ENCODE data around the gene FAM241B.

DNA sequence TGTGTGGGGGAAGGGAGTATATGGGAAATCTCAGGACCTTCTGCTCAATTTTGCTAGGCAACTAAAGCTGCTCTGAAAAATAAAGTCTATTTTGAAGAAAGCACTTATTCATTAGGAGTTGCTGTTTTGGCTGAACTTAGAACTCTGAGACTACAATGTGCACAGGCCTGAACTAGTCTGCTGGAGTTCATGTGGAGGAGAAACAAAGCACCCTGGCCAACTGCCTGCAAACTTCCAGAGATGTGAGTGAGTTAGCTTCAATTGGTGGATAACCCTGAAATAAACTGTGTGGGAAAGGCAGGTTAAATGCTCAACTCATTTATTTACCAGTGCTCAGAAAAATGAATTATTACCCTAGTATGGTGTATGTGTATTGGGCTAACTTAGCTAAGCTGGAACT is 17.3 kb upstream of the FAM241B start:
- TF ChIP-seq, protein P1, sequence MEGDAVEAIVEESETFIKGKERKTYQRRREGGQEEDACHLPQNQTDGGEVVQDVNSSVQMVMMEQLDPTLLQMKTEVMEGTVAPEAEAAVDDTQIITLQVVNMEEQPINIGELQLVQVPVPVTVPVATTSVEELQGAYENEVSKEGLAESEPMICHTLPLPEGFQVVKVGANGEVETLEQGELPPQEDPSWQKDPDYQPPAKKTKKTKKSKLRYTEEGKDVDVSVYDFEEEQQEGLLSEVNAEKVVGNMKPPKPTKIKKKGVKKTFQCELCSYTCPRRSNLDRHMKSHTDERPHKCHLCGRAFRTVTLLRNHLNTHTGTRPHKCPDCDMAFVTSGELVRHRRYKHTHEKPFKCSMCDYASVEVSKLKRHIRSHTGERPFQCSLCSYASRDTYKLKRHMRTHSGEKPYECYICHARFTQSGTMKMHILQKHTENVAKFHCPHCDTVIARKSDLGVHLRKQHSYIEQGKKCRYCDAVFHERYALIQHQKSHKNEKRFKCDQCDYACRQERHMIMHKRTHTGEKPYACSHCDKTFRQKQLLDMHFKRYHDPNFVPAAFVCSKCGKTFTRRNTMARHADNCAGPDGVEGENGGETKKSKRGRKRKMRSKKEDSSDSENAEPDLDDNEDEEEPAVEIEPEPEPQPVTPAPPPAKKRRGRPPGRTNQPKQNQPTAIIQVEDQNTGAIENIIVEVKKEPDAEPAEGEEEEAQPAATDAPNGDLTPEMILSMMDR (IDR thresholded peaks at IDR 0.05; ENCODE audit: poor library complexity, severe bottlenecking), result no peak
- no peak for TF ChIP-seq EP300 (conservative IDR thresholded peaks at IDR 0.05; ENCODE audit: poor library complexity, severe bottlenecking)
- TF ChIP-seq SMC3 (conservative IDR thresholded peaks at IDR 0.05; ENCODE audit: poor library complexity), result no peak
- TF ChIP-seq EZH2 (IDR thresholded peaks at IDR 0.05; ENCODE audit: borderline replicate concordance, insufficient read depth, low read length, poor library complexity, severe bottlenecking), result no peak
- no peak for TF ChIP-seq POLR2AphosphoS5 (IDR thresholded peaks at IDR 0.05)
- no peak for TF ChIP-seq RAD21 (conservative IDR thresholded peaks at IDR 0.05)
